ENCODE data around the gene CACFD1.

CACFD1 gene

GRCh38 chr9:133440874-133441273 lies 18.9 kb upstream of the CACFD1 start:
- Histone ChIP-seq H3K27me3 (ENCODE audit: insufficient read depth, low read length, poor library complexity) (no peaks in the 10 kb centered on the region), H3K4me3 (ENCODE audit: low read depth in 1 of 2, low read length in 2 of 2) (no peak overlapping the region), H3K9ac (ENCODE audit: low read depth, low read length) (no peak overlapping the region), H2AFZ (ENCODE audit: low read depth, low read length) (no peak overlapping the region), H3K4me2 (ENCODE audit: insufficient read depth, low read length) (no peak overlapping the region), H3K9me3 (ENCODE audit: insufficient read depth, low read length, severe bottlenecking) (no peaks in the 10 kb centered on the region), H3K4me1 (ENCODE audit: insufficient read depth, low read length) (no peaks in the 10 kb centered on the region), H3K36me3 (ENCODE audit: insufficient read depth, low read length) (no peaks in the 10 kb centered on the region), H3K79me2 (ENCODE audit: insufficient read depth, low read length) (no peaks in the 10 kb centered on the region), H3K27ac (ENCODE audit: low read length) (no peak overlapping the region), H4K20me1 (ENCODE audit: insufficient read depth, low read length) (no peaks in the 10 kb centered on the region)
- DNase-seq (no peak), ATAC-seq (ENCODE audit: insufficient read depth, low read depth) (no peak)
- TF ChIP-seq EZH2 (IDR thresholded peaks at IDR 0.05; ENCODE audit: borderline replicate concordance, low read depth, low read length, severe bottlenecking) (no peak), CTCF (IDR thresholded peaks at IDR 0.05; ENCODE audit: borderline replicate concordance, extremely low read depth, low read length, poor library complexity, severe bottlenecking) (no peak)

- DNase-seq (no peak), ATAC-seq (ENCODE audit: insufficient read depth, low read depth) (no peak)
- H3K4me2 ChIP-seq (ENCODE audit: insufficient read depth, low read length), result no peak overlapping the region
- H3K27me3 ChIP-seq (ENCODE audit: insufficient read depth, low read length, poor library complexity), result no peaks in the 10 kb centered on the region
- H3K79me2 ChIP-seq (ENCODE audit: insufficient read depth, low read length), result no peaks in the 10 kb centered on the region
- H3K9me3 ChIP-seq (ENCODE audit: insufficient read depth, low read length, severe bottlenecking), result no peaks in the 10 kb centered on the region
- H3K36me3 ChIP-seq (ENCODE audit: insufficient read depth, low read length), result no peaks in the 10 kb centered on the region
- no peaks in the 10 kb centered on the region for H3K4me1 ChIP-seq (ENCODE audit: insufficient read depth, low read length)
- no peak overlapping the region for H3K27ac ChIP-seq (ENCODE audit: low read length)
- no peak for TF ChIP-seq EZH2 (IDR thresholded peaks at IDR 0.05; ENCODE audit: borderline replicate concordance, low read depth, low read length, severe bottlenecking)
- no peak for TF ChIP-seq CTCF (IDR thresholded peaks at IDR 0.05; ENCODE audit: borderline replicate concordance, extremely low read depth, low read length, poor library complexity, severe bottlenecking)
- no peak overlapping the region for H3K4me3 ChIP-seq (ENCODE audit: low read depth in 1 of 2, low read length in 2 of 2)
- H2AFZ ChIP-seq (ENCODE audit: low read depth, low read length), result no peak overlapping the region
- no peak overlapping the region for H3K9ac ChIP-seq (ENCODE audit: low read depth, low read length)
- no peaks in the 10 kb centered on the region for H4K20me1 ChIP-seq (ENCODE audit: insufficient read depth, low read length)
Measured at GRCh38 chr9:133441571-133441970, 18.2 kb upstream of the CACFD1 start.

GRCh38 chr9:133443248-133443647 lies 16.5 kb upstream of the CACFD1 start:
- Histone ChIP-seq H3K9ac (ENCODE audit: low read depth, low read length) (no peak overlapping the region), H3K27me3 (ENCODE audit: insufficient read depth, low read length, poor library complexity) (no peaks in the 10 kb centered on the region), H3K4me1 (ENCODE audit: insufficient read depth, low read length) (no peaks in the 10 kb centered on the region), H3K9me3 (ENCODE audit: insufficient read depth, low read length, severe bottlenecking) (no peaks in the 10 kb centered on the region), H3K36me3 (ENCODE audit: insufficient read depth, low read length) (no peaks in the 10 kb centered on the region), H4K20me1 (ENCODE audit: insufficient read depth, low read length) (no peaks in the 10 kb centered on the region), H2AFZ (ENCODE audit: low read depth, low read length) (no peak overlapping the region), H3K4me3 (ENCODE audit: low read depth in 1 of 2, low read length in 2 of 2) (no peak overlapping the region), H3K27ac (ENCODE audit: low read length) (no peak overlapping the region), H3K79me2 (ENCODE audit: insufficient read depth, low read length) (no peaks in the 10 kb centered on the region), H3K4me2 (ENCODE audit: insufficient read depth, low read length) (no peak overlapping the region)
- no peak for ATAC-seq (ENCODE audit: insufficient read depth, low read depth)
- DNase-seq, result no peak
- no peak for TF ChIP-seq EZH2 (IDR thresholded peaks at IDR 0.05; ENCODE audit: borderline replicate concordance, low read depth, low read length, severe bottlenecking)
- no peak for TF ChIP-seq CTCF (IDR thresholded peaks at IDR 0.05; ENCODE audit: borderline replicate concordance, extremely low read depth, low read length, poor library complexity, severe bottlenecking)

- Histone ChIP-seq H3K27me3 (ENCODE audit: insufficient read depth, low read length, poor library complexity) (no peaks in the 10 kb centered on the region), H3K4me3 (ENCODE audit: low read depth in 1 of 2, low read length in 2 of 2) (no peak overlapping the region), H3K9me3 (ENCODE audit: insufficient read depth, low read length, severe bottlenecking) (no peaks in the 10 kb centered on the region), H4K20me1 (ENCODE audit: insufficient read depth, low read length) (no peaks in the 10 kb centered on the region), H2AFZ (ENCODE audit: low read depth, low read length) (no peak overlapping the region), H3K4me1 (ENCODE audit: insufficient read depth, low read length) (no peaks in the 10 kb centered on the region), H3K27ac (ENCODE audit: low read length) (no peak overlapping the region), H3K4me2 (ENCODE audit: insufficient read depth, low read length) (no peak overlapping the region), H3K9ac (ENCODE audit: low read depth, low read length) (no peak overlapping the region), H3K36me3 (ENCODE audit: insufficient read depth, low read length) (no peaks in the 10 kb centered on the region), H3K79me2 (ENCODE audit: insufficient read depth, low read length) (no peaks in the 10 kb centered on the region)
- DNase-seq (no peak), ATAC-seq (ENCODE audit: insufficient read depth, low read depth) (no peak)
- TF ChIP-seq EZH2 (IDR thresholded peaks at IDR 0.05; ENCODE audit: borderline replicate concordance, low read depth, low read length, severe bottlenecking), result no peak
- TF ChIP-seq CTCF (IDR thresholded peaks at IDR 0.05; ENCODE audit: borderline replicate concordance, extremely low read depth, low read length, poor library complexity, severe bottlenecking), result no peak
Measured at GRCh38 chr9:133443982-133444381, 15.8 kb upstream of the CACFD1 start.
